Fibroblast of lung (primary cell): ENCODE measurements around the gene HPDL. TPM values are rescaled to one million over a fixed set of nuclear protein-coding genes. Genes with fewer than 3 reads are reported as not detected.

Experiments used
- DNase-seq, 2 donors: peaks; one replicate each; pipeline versions ENCODE4 v3.0.0 to v3.0.0-alpha.2; 2010; ENCODE audit warnings: low read depth in 2 of 2
- H2AFZ ChIP-seq: 2 replicates; pipeline ENCODE4 v1.5.1; 2012; ENCODE audit warnings: low read length, control low read depth, inconsistent platforms
- H3K27ac ChIP-seq: 2 replicates; pipeline ENCODE4 v1.5.1; 2011; ENCODE audit warnings: low read length, control low read depth; ENCODE audit not compliant: insufficient read depth
- H3K27me3 ChIP-seq: 2 replicates; pipeline ENCODE4 v1.5.1; 2011; ENCODE audit warnings: mild to moderate bottlenecking, low read length; ENCODE audit not compliant: control insufficient read depth, insufficient read depth
- H3K36me3 ChIP-seq: 2 replicates; pipeline ENCODE4 v1.5.1; 2011; ENCODE audit warnings: low read length; ENCODE audit not compliant: control insufficient read depth, insufficient read depth
- H3K4me1 ChIP-seq: 2 replicates; pipeline ENCODE4 v1.5.1; 2011; ENCODE audit warnings: low read length; ENCODE audit not compliant: control insufficient read depth, insufficient read depth; ENCODE audit errors: extremely low read depth
- H3K4me2 ChIP-seq: 2 replicates; pipeline ENCODE4 v1.5.1; 2011; ENCODE audit warnings: low read length, control low read depth; ENCODE audit not compliant: insufficient read depth; ENCODE audit errors: extremely low read depth
- H3K4me3 ChIP-seq, 4 experiments: fragments of 200-600 bp in 1 of 4; sonication (generic) in 1 of 4; replicated peaks in 1 of 4; 2 replicates each; pipeline ENCODE4 v1.5.1; 2011 to 2016; ENCODE audit warnings: low read length in 4 of 4, low read depth in 3 of 4, mild to moderate bottlenecking in 3 of 4, control low read depth in 2 of 4, inconsistent platforms in 1 of 4, mixed read lengths in 1 of 4; ENCODE audit not compliant: insufficient read depth in 1 of 4; ENCODE audit errors: control extremely low read depth in 1 of 4
- H3K79me2 ChIP-seq: 2 replicates; pipeline ENCODE4 v1.5.1; 2012; ENCODE audit warnings: mild to moderate bottlenecking, low read length, inconsistent platforms; ENCODE audit not compliant: control insufficient read depth, insufficient read depth
- H3K9ac ChIP-seq: 2 replicates; pipeline ENCODE4 v1.5.1; 2011; ENCODE audit warnings: mild to moderate bottlenecking, low read length, control low read depth; ENCODE audit not compliant: insufficient read depth
- H3K9me3 ChIP-seq: 2 replicates; pipeline ENCODE4 v1.5.1; 2012; ENCODE audit warnings: low read depth, low read length; ENCODE audit not compliant: control insufficient read depth, insufficient read depth
- H4K20me1 ChIP-seq: 2 replicates; pipeline ENCODE4 v1.5.1; 2011; ENCODE audit warnings: low read length; ENCODE audit not compliant: control insufficient read depth, insufficient read depth; ENCODE audit errors: extremely low read depth
- CTCF ChIP-seq, 2 donors: IDR thresholded peaks in 1 of 2; conservative IDR thresholded peaks in 1 of 2; 1 replicate in 1 of 2; 2 replicates in 1 of 2; pipeline ENCODE4 v1.5.1; 2011 to 2012; ENCODE audit warnings: low read length in 2 of 2, control low read depth in 1 of 2, inconsistent platforms in 1 of 2, low read depth in 1 of 2, mild to moderate bottlenecking in 1 of 2
- EZH2 ChIP-seq: IDR thresholded peaks from 2 replicates; pipeline ENCODE4 v1.5.1; 2012; ENCODE audit warnings: low read length, control low read depth, mild to moderate bottlenecking; ENCODE audit errors: missing control alignments
- polyA plus RNA-seq, 2 donors: library from polyadenylated mRNA; depleted of rRNA in 1 of 2; stranded (reverse) in 1 of 2; unstranded in 1 of 2; fragments of >200 nt; gene quantifications; 2 replicates each; pipeline ENCODE4 v1.2.1, GENCODE V29; 2011 to 2012; ENCODE audit warnings: missing spikeins in 1 of 2
- total RNA-seq: library from RNA; depleted of rRNA; stranded (reverse); fragments of >200 nt; gene quantifications from 2 replicates; pipeline ENCODE4 v1.2.1, GENCODE V29; 2014

The HPDL gene
- total and polyA plus RNA-seq, 2 donors (not counting 1 experiment from before 2014, with no cell fraction given), result 0.17 TPM

DNA sequence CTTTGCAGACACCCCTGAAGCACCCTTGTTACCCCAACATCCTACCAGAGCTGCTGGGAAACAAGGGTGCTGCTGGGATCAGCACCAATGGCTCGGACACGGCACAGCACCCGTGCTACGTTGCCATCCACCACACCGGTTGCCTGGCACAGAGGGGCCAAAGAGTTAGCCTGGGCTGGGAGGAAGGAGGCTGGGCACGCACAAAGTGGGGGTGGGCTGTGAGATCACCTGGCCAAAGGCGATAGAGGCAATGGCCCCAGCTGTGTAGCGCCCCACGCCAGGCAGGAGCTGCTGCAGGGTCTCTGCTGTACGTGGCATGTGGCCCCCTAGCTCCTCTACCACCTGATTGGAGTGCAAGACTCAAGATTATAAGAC is 5.6 kb downstream of the HPDL start:
- peaks cover 5% of the 10 kb centered on the region for H3K36me3 ChIP-seq
- H2AFZ ChIP-seq, result no peak overlapping the region
- H3K27me3 ChIP-seq, result no peaks in the 10 kb centered on the region
- H3K4me3 ChIP-seq, result no peak overlapping the region
- H3K4me1 ChIP-seq, result peaks cover 3% of the 10 kb centered on the region
- no peak overlapping the region for H3K9ac ChIP-seq
- DNase-seq, result no peak
- H4K20me1 ChIP-seq, result no peaks in the 10 kb centered on the region
- no peak for TF ChIP-seq CTCF (conservative IDR thresholded peaks at IDR 0.05 in 1 of 2, IDR thresholded peaks at IDR 0.05 in 1 of 2; ENCODE audit: low read depth in 1 of 2, low read length in 2 of 2)
- no peak for TF ChIP-seq EZH2
- H3K27ac ChIP-seq, result no peak overlapping the region
- no peaks in the 10 kb centered on the region for H3K79me2 ChIP-seq
- H3K9me3 ChIP-seq, result no peaks in the 10 kb centered on the region
- no peak overlapping the region for H3K4me2 ChIP-seq

DNA sequence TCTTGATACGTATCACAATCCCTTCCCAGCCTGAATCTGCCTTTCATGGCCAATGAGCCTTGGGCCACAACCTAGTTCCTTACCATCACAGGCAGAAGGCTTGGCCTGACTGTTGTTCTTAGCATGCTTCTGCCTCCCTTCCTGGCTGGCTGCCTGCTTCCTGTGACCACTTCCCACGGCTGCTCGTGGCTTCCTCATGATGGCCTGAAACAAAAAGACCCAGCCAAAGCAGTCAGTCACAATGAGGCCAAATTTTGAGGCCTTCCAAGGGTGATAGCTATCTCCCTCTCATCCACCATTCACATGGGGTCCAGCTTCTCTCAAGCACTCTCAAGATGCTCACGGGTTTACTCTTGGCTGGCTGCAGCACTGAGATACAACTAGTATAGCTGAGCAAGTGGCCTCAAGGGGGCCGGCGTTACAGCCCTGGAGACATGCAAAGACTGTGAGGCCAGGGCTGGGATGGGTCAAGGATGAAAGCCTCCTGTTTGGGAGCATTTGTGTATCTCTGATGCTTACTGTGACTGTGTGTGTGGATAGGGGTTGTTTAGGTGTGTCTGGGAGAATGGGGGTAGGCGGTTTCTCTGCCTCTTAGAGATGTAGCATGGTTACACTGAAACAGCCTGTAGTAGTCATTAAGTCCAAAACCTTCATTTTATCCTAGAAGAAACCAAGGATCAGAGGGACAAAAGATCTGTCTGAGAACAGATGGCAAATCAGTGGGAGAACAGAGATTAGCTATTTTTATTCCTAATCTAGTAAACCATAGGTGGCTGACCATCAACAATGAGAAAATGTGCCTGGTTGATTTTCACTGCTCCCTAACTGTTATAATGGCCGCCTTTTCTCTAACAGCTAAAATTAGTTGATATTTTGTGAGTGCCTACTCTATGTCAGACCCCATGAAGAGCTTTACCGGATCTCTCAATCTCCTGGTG is 7.9 kb downstream of the HPDL start:
- no peak overlapping the region for H3K27ac ChIP-seq
- no peak overlapping the region for H3K4me2 ChIP-seq
- H3K9ac ChIP-seq, result no peak overlapping the region
- H3K79me2 ChIP-seq, result no peaks in the 10 kb centered on the region
- H4K20me1 ChIP-seq, result no peaks in the 10 kb centered on the region
- H3K9me3 ChIP-seq, result no peaks in the 10 kb centered on the region
- H3K4me3 ChIP-seq, result no peak overlapping the region
- H3K36me3 ChIP-seq, result peaks cover 5% of the 10 kb centered on the region
- no peaks in the 10 kb centered on the region for H3K4me1 ChIP-seq
- no peak overlapping the region for H2AFZ ChIP-seq
- no peak for DNase-seq
- no peak for TF ChIP-seq CTCF (conservative IDR thresholded peaks at IDR 0.05 in 1 of 2, IDR thresholded peaks at IDR 0.05 in 1 of 2; ENCODE audit: low read depth in 1 of 2, low read length in 2 of 2)
- TF ChIP-seq EZH2, result no peak
- H3K27me3 ChIP-seq, result no peaks in the 10 kb centered on the region

- no peak for DNase-seq
- H3K9me3 ChIP-seq, result no peaks in the 10 kb centered on the region
- H3K4me3 ChIP-seq, result no peak overlapping the region
- H3K9ac ChIP-seq, result no peak overlapping the region
- peaks cover 3% of the 10 kb centered on the region for H3K79me2 ChIP-seq
- no peak overlapping the region for H2AFZ ChIP-seq
- no peaks in the 10 kb centered on the region for H4K20me1 ChIP-seq
- peaks cover 5% of the 10 kb centered on the region for H3K36me3 ChIP-seq
- H3K27me3 ChIP-seq, result no peaks in the 10 kb centered on the region
- no peak overlapping the region for H3K4me2 ChIP-seq
- no peak for TF ChIP-seq EZH2
- TF ChIP-seq CTCF (conservative IDR thresholded peaks at IDR 0.05 in 1 of 2, IDR thresholded peaks at IDR 0.05 in 1 of 2; ENCODE audit: low read depth in 1 of 2, low read length in 2 of 2), result no peak
- H3K4me1 ChIP-seq, result peaks cover 4% of the 10 kb centered on the region
- no peak overlapping the region for H3K27ac ChIP-seq
Observed at GRCh38 chr1:45335855-45336324, 9.2 kb downstream of the HPDL start.
